HL-60 (cell line): ENCODE measurements around the gene BPGM.
A peak's percentile ranks its signal among the peaks of the same experiment; 100 is the strongest.

Experiments used
- DNase-seq, 2 experiments: peaks; one replicate each; pipeline ENCODE4 v3.0.0-alpha.2; 2010 to 2020; ENCODE audit warnings: low read depth in 1 of 2, low spot score in 1 of 2
- H3K27ac ChIP-seq: fragments of 250-450 bp; sonication (Bioruptor Pico); replicated peaks from 2 replicates; pipeline ENCODE4 v1.5.1; 2020; ENCODE audit warnings: mild to moderate bottlenecking, moderate library complexity
- H3K27me3 ChIP-seq: fragments of 250-450 bp; sonication (Bioruptor Pico); 2 replicates; pipeline ENCODE4 v1.5.1; 2021; ENCODE audit warnings: mild to moderate bottlenecking, moderate library complexity; ENCODE audit not compliant: insufficient read depth, poor library complexity, severe bottlenecking
- H3K4me3 ChIP-seq: replicated peaks from 2 replicates; pipeline ENCODE4 v1.5.1; 2011; ENCODE audit warnings: mild to moderate bottlenecking, control low read depth, low read length; ENCODE audit not compliant: insufficient read depth
- GABPA ChIP-seq: IDR thresholded peaks from 2 replicates; pipeline ENCODE4 v1.6.1; 2012; ENCODE audit warnings: low read depth
- POLR2AphosphoS5 ChIP-seq: IDR thresholded peaks from 2 replicates; pipeline ENCODE4 v1.6.1; 2012; ENCODE audit warnings: low read depth
- SPI1 ChIP-seq: IDR thresholded peaks from 2 replicates; pipeline ENCODE4 v1.6.1; 2012; ENCODE audit warnings: low read depth, mild to moderate bottlenecking, borderline replicate concordance
- TF ChIP-seq, protein P1 (sequence below): IDR thresholded peaks from 2 replicates; pipeline ENCODE4 v1.6.1; 2012; ENCODE audit warnings: low read depth; ENCODE audit not compliant: insufficient replicate concordance
- TF ChIP-seq, protein P2 (sequence below): IDR thresholded peaks from one replicate; pipeline ENCODE4 v1.5.1; 2011; ENCODE audit warnings: low read length, control low read depth, inconsistent platforms; ENCODE audit not compliant: insufficient read depth

Gene BPGM

DNA sequence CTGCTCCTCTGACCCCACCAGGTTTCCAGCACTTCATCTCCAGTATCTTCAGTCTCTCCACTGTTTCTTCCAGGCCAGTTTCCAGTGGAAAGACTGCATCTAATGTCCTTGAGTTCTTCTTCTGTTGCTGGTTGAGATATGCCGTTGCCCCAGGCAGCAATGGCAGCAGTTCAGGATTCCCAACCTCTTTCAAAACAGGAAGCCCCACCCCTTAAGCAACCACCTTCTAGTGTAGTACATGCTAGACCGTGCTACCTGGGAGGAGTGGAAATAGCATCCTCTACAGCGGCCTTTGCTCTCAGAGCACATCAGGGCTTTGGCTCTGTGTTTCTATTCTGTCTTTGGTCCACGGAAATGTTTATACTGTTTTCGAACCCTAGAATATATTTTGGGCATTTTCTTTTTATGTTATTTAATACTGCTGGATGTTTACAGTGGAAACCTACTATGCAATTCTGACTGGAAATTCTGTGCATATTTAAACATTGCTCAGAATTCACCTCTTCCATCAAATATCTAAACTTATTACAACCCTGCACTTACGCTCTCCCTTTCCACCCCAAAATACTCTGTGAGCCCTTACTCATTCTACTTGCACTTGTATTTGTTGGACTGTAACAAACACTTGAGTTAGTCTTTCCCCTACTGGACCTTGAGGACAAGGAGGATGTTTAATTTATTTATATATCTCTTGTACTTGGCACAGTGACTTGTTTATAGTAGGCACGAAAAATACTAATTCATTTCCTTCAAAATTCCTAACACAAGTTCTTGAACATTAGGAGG is 8.5 kb upstream of the BPGM start:
- no peak overlapping the region for H3K4me3 ChIP-seq
- H3K27me3 ChIP-seq = no peaks in the 10 kb centered on the region
- TF ChIP-seq, protein P1, sequence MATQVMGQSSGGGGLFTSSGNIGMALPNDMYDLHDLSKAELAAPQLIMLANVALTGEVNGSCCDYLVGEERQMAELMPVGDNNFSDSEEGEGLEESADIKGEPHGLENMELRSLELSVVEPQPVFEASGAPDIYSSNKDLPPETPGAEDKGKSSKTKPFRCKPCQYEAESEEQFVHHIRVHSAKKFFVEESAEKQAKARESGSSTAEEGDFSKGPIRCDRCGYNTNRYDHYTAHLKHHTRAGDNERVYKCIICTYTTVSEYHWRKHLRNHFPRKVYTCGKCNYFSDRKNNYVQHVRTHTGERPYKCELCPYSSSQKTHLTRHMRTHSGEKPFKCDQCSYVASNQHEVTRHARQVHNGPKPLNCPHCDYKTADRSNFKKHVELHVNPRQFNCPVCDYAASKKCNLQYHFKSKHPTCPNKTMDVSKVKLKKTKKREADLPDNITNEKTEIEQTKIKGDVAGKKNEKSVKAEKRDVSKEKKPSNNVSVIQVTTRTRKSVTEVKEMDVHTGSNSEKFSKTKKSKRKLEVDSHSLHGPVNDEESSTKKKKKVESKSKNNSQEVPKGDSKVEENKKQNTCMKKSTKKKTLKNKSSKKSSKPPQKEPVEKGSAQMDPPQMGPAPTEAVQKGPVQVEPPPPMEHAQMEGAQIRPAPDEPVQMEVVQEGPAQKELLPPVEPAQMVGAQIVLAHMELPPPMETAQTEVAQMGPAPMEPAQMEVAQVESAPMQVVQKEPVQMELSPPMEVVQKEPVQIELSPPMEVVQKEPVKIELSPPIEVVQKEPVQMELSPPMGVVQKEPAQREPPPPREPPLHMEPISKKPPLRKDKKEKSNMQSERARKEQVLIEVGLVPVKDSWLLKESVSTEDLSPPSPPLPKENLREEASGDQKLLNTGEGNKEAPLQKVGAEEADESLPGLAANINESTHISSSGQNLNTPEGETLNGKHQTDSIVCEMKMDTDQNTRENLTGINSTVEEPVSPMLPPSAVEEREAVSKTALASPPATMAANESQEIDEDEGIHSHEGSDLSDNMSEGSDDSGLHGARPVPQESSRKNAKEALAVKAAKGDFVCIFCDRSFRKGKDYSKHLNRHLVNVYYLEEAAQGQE = no peak
- TF ChIP-seq SPI1 (no peak), POLR2AphosphoS5 (no peak), GABPA (no peak)
- TF ChIP-seq, protein P2, sequence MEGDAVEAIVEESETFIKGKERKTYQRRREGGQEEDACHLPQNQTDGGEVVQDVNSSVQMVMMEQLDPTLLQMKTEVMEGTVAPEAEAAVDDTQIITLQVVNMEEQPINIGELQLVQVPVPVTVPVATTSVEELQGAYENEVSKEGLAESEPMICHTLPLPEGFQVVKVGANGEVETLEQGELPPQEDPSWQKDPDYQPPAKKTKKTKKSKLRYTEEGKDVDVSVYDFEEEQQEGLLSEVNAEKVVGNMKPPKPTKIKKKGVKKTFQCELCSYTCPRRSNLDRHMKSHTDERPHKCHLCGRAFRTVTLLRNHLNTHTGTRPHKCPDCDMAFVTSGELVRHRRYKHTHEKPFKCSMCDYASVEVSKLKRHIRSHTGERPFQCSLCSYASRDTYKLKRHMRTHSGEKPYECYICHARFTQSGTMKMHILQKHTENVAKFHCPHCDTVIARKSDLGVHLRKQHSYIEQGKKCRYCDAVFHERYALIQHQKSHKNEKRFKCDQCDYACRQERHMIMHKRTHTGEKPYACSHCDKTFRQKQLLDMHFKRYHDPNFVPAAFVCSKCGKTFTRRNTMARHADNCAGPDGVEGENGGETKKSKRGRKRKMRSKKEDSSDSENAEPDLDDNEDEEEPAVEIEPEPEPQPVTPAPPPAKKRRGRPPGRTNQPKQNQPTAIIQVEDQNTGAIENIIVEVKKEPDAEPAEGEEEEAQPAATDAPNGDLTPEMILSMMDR = no peak
- DNase-seq = peak in 1 of 2 experiments; percentile 21
- H3K27ac ChIP-seq = no peak overlapping the region

DNA sequence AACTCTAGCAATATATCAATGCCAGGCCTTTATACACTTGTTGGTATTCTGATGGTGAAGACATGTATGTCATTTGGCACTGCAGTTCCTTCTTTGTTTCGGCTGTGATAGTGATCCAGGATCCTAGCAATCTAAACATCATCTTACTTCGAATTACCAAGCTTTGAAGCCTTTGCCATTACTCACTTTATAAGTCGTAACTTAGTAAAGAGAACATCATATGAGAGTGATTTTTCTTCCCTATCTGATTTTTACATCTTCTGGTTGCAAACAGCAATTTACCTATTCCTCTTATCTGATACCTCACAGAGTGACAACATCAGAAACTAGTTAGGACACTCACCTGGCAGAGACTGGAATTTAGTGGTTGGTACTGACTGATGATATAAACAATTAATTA is 7.6 kb upstream of the BPGM start:
- TF ChIP-seq, protein P2 = no peak
- TF ChIP-seq GABPA (no peak), SPI1 (no peak), POLR2AphosphoS5 (no peak)
- TF ChIP-seq, protein P1 = no peak
- H3K4me3 ChIP-seq = no peak overlapping the region
- H3K27me3 ChIP-seq = no peaks in the 10 kb centered on the region
- no peak overlapping the region for H3K27ac ChIP-seq
- no peak for DNase-seq

DNA sequence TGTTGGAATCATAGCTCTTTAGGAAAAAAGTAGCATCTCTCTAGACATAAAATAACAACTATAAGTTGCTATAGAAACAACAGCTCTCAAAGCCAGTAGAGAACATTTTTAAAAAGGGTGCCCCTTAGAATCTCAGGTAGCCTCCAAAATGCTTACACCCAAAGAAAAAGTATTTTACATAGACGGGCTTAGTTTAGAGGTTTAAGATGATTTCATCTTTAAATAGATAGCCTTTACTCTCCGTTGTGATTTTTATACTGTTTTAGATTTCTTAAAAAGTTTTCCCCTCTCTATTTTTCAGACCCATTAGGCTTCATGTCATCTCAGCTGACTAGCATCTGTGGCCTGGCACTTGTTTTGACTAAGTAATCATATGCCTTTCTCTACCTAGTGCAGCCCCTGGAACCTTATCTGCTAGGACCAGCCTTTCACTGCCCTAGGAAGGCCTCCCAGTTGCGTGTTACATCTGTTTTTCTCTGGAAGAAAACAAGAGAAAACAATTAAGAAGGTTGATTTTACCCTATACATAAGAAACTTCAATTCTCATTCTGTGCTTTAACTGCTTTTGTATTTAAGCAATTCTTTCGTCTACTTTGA is 6.9 kb upstream of the BPGM start:
- no peaks in the 10 kb centered on the region for H3K27me3 ChIP-seq
- DNase-seq = no peak
- TF ChIP-seq GABPA (no peak), POLR2AphosphoS5 (no peak)
- H3K4me3 ChIP-seq = no peak overlapping the region
- H3K27ac ChIP-seq = no peak overlapping the region

DNA sequence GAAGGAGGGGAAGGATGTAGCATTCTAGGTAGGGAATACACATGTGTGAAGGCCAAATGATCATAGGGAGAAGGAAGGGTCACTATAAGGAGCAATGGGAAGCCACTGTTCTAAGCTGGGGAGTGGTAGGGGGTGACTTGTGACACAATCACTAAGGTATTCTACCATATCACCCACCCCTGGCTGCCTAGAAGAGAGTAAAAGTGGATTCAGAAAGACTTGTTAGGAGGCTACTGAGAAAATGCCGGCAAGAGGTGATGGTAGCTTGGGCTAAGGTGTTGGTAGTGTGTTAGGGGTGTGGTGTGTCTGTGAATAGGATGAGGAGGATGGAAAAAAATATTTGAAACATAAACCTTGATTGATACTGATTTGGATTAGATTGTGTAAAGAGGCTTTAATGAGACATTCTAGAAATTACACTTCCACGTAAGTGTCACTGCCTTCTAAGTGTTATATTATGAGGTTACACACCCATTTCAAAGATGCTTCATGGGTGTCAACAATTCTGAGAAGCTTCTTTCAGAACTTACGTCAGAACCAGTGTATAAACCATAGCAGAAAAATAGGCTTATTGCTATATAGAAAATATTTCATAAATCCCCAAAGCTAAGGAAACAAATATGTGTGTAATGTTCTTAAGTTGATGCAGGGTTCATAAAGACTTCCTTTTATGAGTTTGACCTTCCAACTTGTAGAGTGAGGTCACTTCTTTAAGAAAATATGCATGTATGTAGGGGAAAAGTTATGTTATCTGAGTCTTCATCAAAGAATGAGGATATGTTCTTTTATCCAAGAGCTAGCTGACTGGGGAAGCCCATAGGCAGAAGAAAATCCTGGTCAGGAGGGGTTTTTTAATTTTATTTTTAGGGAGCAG is 5.6 kb upstream of the BPGM start:
- H3K27me3 ChIP-seq = no peaks in the 10 kb centered on the region
- H3K27ac ChIP-seq = no peak overlapping the region
- no peak for DNase-seq
- no peak overlapping the region for H3K4me3 ChIP-seq
- TF ChIP-seq POLR2AphosphoS5 (no peak), SPI1 (no peak), GABPA (no peak)
- TF ChIP-seq, protein P1 = no peak
- TF ChIP-seq, protein P2 = no peak
